ENCODE measurements around the gene HACD4. TPM values are rescaled to one million over a fixed set of nuclear protein-coding genes. Genes with fewer than 3 reads are reported as not detected.

The HACD4 gene
- total and polyA plus RNA-seq, 2 experiments from 2014 or later = 1.7 to 2.5 TPM

DNA sequence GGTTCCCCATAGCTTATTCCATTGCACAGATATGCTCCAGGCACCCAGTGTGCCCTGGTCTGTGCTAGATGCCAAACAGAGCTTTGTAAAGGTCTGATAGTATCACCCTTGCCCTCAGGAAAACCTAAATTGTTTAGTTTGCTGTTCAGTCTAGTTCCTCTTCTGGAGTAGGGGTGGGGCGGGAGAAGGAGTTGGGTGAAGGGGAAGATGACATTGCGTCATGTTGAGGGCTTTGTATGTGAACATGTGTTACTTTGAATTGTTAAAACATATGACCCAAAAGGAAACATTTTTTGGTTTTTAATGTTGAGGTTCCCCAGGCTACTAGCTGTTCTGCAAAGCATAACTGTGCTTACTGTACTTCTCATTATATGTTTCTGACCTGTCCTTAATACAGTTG is 40.6 kb downstream of the HACD4 start (continued):
- TF ChIP-seq, protein P1, sequence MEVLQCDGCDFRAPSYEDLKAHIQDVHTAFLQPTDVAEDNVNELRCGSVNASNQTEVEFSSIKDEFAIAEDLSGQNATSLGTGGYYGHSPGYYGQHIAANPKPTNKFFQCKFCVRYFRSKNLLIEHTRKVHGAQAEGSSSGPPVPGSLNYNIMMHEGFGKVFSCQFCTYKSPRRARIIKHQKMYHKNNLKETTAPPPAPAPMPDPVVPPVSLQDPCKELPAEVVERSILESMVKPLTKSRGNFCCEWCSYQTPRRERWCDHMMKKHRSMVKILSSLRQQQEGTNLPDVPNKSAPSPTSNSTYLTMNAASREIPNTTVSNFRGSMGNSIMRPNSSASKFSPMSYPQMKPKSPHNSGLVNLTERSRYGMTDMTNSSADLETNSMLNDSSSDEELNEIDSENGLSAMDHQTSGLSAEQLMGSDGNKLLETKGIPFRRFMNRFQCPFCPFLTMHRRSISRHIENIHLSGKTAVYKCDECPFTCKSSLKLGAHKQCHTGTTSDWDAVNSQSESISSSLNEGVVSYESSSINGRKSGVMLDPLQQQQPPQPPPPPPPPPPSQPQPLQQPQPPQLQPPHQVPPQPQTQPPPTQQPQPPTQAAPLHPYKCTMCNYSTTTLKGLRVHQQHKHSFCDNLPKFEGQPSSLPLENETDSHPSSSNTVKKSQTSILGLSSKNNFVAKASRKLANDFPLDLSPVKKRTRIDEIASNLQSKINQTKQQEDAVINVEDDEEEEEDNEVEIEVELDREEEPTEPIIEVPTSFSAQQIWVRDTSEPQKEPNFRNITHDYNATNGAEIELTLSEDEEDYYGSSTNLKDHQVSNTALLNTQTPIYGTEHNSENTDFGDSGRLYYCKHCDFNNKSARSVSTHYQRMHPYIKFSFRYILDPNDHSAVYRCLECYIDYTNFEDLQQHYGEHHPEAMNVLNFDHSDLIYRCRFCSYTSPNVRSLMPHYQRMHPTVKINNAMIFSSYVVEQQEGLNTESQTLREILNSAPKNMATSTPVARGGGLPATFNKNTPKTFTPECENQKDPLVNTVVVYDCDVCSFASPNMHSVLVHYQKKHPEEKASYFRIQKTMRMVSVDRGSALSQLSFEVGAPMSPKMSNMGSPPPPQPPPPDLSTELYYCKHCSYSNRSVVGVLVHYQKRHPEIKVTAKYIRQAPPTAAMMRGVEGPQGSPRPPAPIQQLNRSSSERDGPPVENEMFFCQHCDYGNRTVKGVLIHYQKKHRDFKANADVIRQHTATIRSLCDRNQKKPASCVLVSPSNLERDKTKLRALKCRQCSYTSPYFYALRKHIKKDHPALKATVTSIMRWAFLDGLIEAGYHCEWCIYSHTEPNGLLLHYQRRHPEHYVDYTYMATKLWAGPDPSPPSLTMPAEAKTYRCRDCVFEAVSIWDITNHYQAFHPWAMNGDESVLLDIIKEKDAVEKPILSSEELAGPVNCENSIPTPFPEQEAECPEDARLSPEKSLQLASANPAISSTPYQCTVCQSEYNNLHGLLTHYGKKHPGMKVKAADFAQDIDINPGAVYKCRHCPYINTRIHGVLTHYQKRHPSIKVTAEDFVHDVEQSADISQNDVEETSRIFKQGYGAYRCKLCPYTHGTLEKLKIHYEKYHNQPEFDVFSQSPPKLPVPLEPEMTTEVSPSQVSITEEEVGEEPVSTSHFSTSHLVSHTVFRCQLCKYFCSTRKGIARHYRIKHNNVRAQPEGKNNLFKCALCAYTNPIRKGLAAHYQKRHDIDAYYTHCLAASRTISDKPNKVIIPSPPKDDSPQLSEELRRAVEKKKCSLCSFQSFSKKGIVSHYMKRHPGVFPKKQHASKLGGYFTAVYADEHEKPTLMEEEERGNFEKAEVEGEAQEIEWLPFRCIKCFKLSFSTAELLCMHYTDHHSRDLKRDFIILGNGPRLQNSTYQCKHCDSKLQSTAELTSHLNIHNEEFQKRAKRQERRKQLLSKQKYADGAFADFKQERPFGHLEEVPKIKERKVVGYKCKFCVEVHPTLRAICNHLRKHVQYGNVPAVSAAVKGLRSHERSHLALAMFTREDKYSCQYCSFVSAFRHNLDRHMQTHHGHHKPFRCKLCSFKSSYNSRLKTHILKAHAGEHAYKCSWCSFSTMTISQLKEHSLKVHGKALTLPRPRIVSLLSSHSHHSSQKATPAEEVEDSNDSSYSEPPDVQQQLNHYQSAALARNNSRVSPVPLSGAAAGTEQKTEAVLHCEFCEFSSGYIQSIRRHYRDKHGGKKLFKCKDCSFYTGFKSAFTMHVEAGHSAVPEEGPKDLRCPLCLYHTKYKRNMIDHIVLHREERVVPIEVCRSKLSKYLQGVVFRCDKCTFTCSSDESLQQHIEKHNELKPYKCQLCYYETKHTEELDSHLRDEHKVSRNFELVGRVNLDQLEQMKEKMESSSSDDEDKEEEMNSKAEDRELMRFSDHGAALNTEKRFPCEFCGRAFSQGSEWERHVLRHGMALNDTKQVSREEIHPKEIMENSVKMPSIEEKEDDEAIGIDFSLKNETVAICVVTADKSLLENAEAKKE (CRISPR knock-in tag; IDR thresholded peaks at IDR 0.05) = no peak

DNA sequence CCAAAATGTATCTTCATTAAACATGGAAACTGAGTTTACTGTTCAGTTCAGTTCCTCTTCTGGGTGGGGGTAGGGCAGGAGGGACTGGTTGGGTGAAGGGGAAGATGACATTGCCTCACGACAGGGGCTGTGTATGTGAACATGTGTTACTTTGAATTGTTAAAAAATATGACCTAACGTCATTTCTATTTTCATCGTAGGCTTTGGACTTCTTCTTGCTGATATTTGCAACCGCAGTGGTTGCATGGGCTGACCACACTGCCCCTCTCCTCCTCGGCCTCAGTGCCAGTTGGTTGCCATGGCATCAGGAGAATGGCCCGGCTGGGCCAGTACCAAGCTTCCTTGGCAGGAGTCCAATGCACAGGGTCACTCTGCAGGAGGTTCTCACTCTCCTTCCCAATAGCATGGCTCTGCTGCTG is 41.5 kb downstream of the HACD4 start:
- DNase-seq (ENCODE audit: low spot score) = no peak
- Histone ChIP-seq H4K20me1 (replicated peaks; ENCODE audit: insufficient read depth) (no peaks in the 10 kb centered on the region), H3K27ac (ENCODE audit: low read depth) (no peak overlapping the region), H3K4me2 (no peak overlapping the region), H3K27me3 (ENCODE audit: insufficient read depth) (no peaks in the 10 kb centered on the region), H3F3A (replicated peaks; ENCODE audit: low read depth) (no peaks in the 10 kb centered on the region), H3K36me3 (ENCODE audit: insufficient read depth) (no peaks in the 10 kb centered on the region), H2AFZ (no peak overlapping the region), H3K79me2 (replicated peaks; ENCODE audit: insufficient read depth) (no peaks in the 10 kb centered on the region), H3K4me3 (no peak overlapping the region), H3K9me2 (ENCODE audit: insufficient read depth) (no peaks in the 10 kb centered on the region; the same call in 1 of the 2 replicates), H3K4me1 (ENCODE audit: insufficient read depth) (no peaks in the 10 kb centered on the region)
- peaks cover 15% of the 10 kb centered on the region for H3K4me1 Mint-ChIP-seq
- no peak overlapping the region for H3K4me3 Mint-ChIP-seq
- H3K27me3 Mint-ChIP-seq (ENCODE audit: insufficient read depth, low read depth, poor library complexity) = no peaks in the 10 kb centered on the region
- no peak for ATAC-seq
- 0 out of 3 replicates have a peak, but pooled peaks cover 2% of the 10 kb centered on the region for H3K9me3 Mint-ChIP-seq
- H3K36me3 Mint-ChIP-seq (ENCODE audit: low read depth) = peaks cover 17% of the 10 kb centered on the region
- H3K27ac Mint-ChIP-seq = no peak overlapping the region
- TF ChIP-seq, protein P2, sequence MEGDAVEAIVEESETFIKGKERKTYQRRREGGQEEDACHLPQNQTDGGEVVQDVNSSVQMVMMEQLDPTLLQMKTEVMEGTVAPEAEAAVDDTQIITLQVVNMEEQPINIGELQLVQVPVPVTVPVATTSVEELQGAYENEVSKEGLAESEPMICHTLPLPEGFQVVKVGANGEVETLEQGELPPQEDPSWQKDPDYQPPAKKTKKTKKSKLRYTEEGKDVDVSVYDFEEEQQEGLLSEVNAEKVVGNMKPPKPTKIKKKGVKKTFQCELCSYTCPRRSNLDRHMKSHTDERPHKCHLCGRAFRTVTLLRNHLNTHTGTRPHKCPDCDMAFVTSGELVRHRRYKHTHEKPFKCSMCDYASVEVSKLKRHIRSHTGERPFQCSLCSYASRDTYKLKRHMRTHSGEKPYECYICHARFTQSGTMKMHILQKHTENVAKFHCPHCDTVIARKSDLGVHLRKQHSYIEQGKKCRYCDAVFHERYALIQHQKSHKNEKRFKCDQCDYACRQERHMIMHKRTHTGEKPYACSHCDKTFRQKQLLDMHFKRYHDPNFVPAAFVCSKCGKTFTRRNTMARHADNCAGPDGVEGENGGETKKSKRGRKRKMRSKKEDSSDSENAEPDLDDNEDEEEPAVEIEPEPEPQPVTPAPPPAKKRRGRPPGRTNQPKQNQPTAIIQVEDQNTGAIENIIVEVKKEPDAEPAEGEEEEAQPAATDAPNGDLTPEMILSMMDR (conservative IDR thresholded peaks at IDR 0.05; ENCODE audit: low read depth in 2 of 2) = no peak
- TF ChIP-seq ZNF114 (CRISPR knock-in tag; IDR thresholded peaks at IDR 0.05) (no peak), EZH2phosphoT487 (IDR thresholded peaks at IDR 0.05; ENCODE audit: unreplicated experiment) (no peak), CREB1 (CRISPR knock-in tag; IDR thresholded peaks at IDR 0.05; ENCODE audit: low read depth) (no peak), NANOG (IDR thresholded peaks at IDR 0.05; ENCODE audit: borderline replicate concordance) (no peak)
- TF ChIP-seq, protein P1 (CRISPR knock-in tag; IDR thresholded peaks at IDR 0.05) = no peak

Data from GM23338 (cell line).